Gastrocnemius medialis (tissue), 4 donors: ENCODE results near the gene KDM6A. TPM values are rescaled to one million over a fixed set of nuclear protein-coding genes. Genes with fewer than 3 reads are reported as not detected.
A peak's percentile ranks its signal among the peaks of the same experiment; 100 is the strongest.
"Not testable (repeated sequence)": the region's sequence is repeated elsewhere in the genome, so short reads cannot be mapped to it uniquely, and the experiment has no call there.

ENCODE experiments used
- ATAC-seq, 2 donors: fragments of 150-250 bp; one replicate each; pipeline ENCODE4 v1.9.1; 2016
- DNase-seq, 2 donors: peaks; one replicate each; pipeline ENCODE4 v3.0.0-alpha.2; 2019
- H3K27ac ChIP-seq, 4 donors: fragments of 200-600 bp; sonication (generic); 1 replicate in 1 of 4; 2 replicates in 3 of 4; pipeline ENCODE4 v1.5.1; 2016 to 2018; ENCODE audit warnings: mild to moderate bottlenecking in 2 of 4, moderate library complexity in 1 of 4
- H3K27me3 ChIP-seq, 3 donors: fragments of 200-600 bp; sonication (generic) in 2 of 3; 1 replicate in 1 of 3; 2 replicates in 2 of 3; pipeline versions ENCODE4 v1.5.1 to v1.6.0; 2016 to 2019; ENCODE audit warnings: mild to moderate bottlenecking in 1 of 3, moderate library complexity in 1 of 3
- H3K36me3 ChIP-seq, 2 donors: fragments of 200-600 bp; sonication (generic) in 1 of 2; one replicate each; pipeline ENCODE4 v1.5.1; 2017 to 2018
- H3K4me1 ChIP-seq, 2 donors: fragments of 200-600 bp; sonication (generic) in 1 of 2; one replicate each; pipeline ENCODE4 v1.5.1; 2016 to 2017; ENCODE audit warnings: mild to moderate bottlenecking in 2 of 2
- H3K4me3 ChIP-seq, 4 donors: fragments of 200-600 bp; sonication (generic) in 3 of 4; 1 replicate in 1 of 4; 2 replicates in 3 of 4; pipeline ENCODE4 v1.5.1; 2016 to 2019; ENCODE audit warnings: mild to moderate bottlenecking in 2 of 4
- H3K9me3 ChIP-seq, 3 donors: fragments of 200-600 bp; sonication (generic) in 2 of 3; 1 replicate in 1 of 3; 2 replicates in 2 of 3; pipeline ENCODE4 v1.5.1; 2016 to 2019
- POLR2A ChIP-seq, 2 donors: fragments of 450-650 bp; IDR thresholded peaks; one replicate each; pipeline ENCODE4 v1.6.1; 2017; ENCODE audit warnings: antibody characterized with exemption in 2 of 2, mild to moderate bottlenecking in 2 of 2, moderate library complexity in 2 of 2
- in situ Hi-C, 4 donors: fragments of 200-750 bp; cut with MboI; loops; one replicate each; pipeline versions ENCODE4 v1.15.0 to v1.8.0; 2017; ENCODE audit warnings: low sequenced_read_pairs in 4 of 4
- intact Hi-C: fragments of 100-400 bp; cut with DNase I; formaldehyde crosslinking; loops from one replicate; pipeline ENCODE4 v1.15.1; 2023; ENCODE audit warnings: low total_unique reads
- total RNA-seq, 4 donors: library from RNA; depleted of rRNA; stranded (reverse); fragments of >200 nt; gene quantifications; one replicate each; pipeline versions ENCODE4 v1.1.0 to v1.2.3, GENCODE V29; 2016
- TF ChIP-seq, protein P1 (sequence below), 5 experiments: fragments of 450-650 bp in 3 of 5; fragments of 200-600 bp in 2 of 5; sonication (generic) in 2 of 5; IDR thresholded peaks in 4 of 5; conservative IDR thresholded peaks in 1 of 5; 1 replicate in 4 of 5; 2 replicates in 1 of 5; pipeline ENCODE4 v1.5.1; 2016 to 2019; ENCODE audit warnings: antibody characterized with exemption in 5 of 5, mild to moderate bottlenecking in 3 of 5, moderate library complexity in 3 of 5

Gene KDM6A
- total RNA-seq, 4 donors from 2014 or later = 14.3 to 29.2 (median 20.1) TPM

DNA sequence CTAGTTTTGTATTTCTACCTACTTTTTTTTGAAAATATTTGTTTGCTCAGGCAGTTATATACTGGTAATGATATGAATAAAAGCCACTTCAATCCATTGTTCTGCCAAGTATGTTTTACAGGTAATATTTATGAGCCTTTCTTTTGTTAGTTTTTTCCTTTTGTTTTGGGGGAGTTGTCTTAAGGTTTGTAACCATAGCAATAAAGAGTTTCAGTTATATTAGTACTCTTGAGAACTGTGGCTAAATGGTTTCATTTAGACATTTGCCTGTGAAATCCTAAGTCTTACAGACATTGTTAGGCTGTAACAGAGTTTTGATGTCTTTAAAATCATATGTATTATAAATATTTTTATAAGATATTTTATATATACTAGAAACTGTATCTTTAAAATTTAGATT is 177.6 kb downstream of the KDM6A start:
- Histone ChIP-seq H3K4me3 (no peak overlapping the region), H3K9me3 (no peaks in the 10 kb centered on the region), H3K36me3 (peaks cover 0 to 4% of the 10 kb centered on the region in 2 donors), H3K4me1 (no peaks in the 10 kb centered on the region), H3K27me3 (no peaks in the 10 kb centered on the region), H3K27ac (no peak overlapping the region)
- in situ Hi-C loops (loop anchor here in 2 of 4 donors (25.0 kb wide), 2 partner anchors 163 to 188 kb away; partner anchors contain the start of gene KDM6A (in 1 of the 2)), intact Hi-C loops (no loop called here)
- no peak for DNase-seq
- no peak for TF ChIP-seq POLR2A (IDR thresholded peaks at IDR 0.05)
- TF ChIP-seq, protein P1, sequence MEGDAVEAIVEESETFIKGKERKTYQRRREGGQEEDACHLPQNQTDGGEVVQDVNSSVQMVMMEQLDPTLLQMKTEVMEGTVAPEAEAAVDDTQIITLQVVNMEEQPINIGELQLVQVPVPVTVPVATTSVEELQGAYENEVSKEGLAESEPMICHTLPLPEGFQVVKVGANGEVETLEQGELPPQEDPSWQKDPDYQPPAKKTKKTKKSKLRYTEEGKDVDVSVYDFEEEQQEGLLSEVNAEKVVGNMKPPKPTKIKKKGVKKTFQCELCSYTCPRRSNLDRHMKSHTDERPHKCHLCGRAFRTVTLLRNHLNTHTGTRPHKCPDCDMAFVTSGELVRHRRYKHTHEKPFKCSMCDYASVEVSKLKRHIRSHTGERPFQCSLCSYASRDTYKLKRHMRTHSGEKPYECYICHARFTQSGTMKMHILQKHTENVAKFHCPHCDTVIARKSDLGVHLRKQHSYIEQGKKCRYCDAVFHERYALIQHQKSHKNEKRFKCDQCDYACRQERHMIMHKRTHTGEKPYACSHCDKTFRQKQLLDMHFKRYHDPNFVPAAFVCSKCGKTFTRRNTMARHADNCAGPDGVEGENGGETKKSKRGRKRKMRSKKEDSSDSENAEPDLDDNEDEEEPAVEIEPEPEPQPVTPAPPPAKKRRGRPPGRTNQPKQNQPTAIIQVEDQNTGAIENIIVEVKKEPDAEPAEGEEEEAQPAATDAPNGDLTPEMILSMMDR (IDR thresholded peaks at IDR 0.05 in 4 of 5, conservative IDR thresholded peaks at IDR 0.05 in 1 of 5) = no peak
- ATAC-seq = no peak

DNA sequence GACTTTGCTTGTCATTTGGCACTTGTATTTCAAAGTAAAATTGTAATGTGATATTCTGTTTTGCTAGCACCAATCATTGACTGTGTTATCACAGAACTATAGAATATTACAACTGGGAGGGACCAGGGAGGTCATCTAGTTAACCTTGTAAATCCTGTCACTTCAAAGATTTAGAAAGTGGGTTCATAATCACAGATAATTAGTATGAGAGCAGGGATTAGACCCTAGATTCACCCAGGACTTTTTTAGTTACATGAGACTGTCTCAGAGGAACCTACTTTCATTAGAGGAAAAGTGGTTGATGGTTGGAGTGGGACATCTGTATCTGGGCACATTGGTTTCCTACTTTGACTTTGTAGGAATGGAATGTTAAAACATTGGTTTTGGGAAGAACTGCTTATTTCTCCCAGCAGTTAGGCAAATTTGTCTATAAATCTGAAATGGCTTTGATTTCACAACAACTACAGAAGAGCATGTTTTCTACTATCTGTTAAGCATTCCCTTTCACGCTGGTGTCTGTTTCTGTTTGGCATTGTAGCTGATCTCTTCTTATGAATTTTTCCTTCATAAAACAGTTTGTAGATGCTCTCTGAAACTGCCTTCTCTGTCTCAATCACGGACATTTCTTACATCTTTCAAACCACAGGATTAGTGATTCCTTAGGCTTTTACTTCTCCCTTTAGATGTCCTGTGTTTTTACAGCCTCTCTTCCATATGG is 183.6 kb downstream of the KDM6A start:
- Histone ChIP-seq H3K9me3 (no peaks in the 10 kb centered on the region), H3K27ac (no peak overlapping the region), H3K4me3 (no peak overlapping the region), H3K27me3 (no peaks in the 10 kb centered on the region), H3K4me1 (no peaks in the 10 kb centered on the region), H3K36me3 (peaks cover 0 to 19% of the 10 kb centered on the region in 2 donors)
- ATAC-seq (no peak), DNase-seq (no peak)
- in situ Hi-C loops (loop anchor here in 2 of 4 donors (25.0 kb wide), 2 partner anchors 169 to 194 kb away; partner anchors contain the start of gene KDM6A (in 1 of the 2)), intact Hi-C loops (no loop called here)
- TF ChIP-seq, protein P1 (IDR thresholded peaks at IDR 0.05 in 4 of 5, conservative IDR thresholded peaks at IDR 0.05 in 1 of 5) = no peak
- no peak for TF ChIP-seq POLR2A (IDR thresholded peaks at IDR 0.05)

DNA sequence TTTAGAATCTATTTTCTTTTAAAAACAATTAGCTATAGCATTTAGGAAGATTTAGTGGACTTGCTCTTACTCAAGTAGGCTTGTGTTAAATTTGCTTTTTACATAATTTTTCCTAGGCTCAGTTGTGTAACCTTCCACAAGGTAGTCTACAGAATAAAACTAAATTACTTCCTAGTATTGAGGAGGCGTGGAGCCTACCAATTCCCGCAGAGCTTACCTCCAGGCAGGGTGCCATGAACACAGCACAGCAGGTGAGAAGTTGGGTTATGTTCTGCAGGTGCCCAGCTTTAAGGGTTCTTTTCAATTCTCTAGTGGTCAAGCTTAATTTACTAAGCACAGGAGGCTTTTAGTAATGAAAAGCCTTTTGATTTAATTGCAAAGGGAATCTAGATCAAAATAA is 186.9 kb downstream of the KDM6A start:
- DNase-seq, H3K9me3 ChIP-seq, H3K27me3 ChIP-seq, intact Hi-C loops, H3K4me1 ChIP-seq, ATAC-seq, H3K4me3 ChIP-seq, H3K27ac ChIP-seq: not testable (repeated sequence)
- H3K36me3 ChIP-seq = peaks cover 0 to 37% of the 10 kb centered on the region in 2 donors
- in situ Hi-C loops = loop anchor here in 2 of 4 donors (25.0 kb wide), 2 partner anchors 173 to 198 kb away; partner anchors contain the start of gene KDM6A (in 1 of the 2)

DNA sequence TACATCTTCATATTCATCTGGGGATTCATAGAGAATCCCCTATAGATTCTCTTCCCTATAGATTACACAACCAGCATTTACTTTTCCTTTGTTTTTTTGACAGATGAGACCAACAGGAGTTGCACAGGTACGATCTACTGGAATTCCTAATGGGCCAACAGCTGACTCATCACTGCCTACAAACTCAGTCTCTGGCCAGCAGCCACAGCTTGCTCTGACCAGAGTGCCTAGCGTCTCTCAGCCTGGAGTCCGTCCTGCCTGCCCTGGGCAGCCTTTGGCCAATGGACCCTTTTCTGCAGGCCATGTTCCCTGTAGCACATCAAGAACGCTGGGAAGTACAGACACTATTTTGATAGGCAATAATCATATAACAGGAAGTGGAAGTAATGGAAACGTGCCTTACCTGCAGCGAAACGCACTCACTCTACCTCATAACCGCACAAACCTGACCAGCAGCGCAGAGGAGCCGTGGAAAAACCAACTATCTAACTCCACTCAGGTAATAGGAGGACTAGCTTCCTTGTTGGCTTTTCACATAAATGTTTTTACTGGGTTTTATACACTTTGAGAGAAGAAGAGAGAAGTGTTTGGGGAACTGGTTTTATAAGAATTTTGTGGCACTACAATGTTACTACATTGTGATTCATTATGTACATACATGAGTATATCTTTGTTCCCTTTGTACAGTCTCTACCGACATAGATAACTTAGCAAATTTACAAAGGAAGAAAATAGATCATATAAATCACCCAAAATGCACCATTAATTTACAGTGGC is 190.5 kb downstream of the KDM6A start:
- peak in 1 of 2 donors; percentile 15 for DNase-seq
- intact Hi-C loops (no loop called here), in situ Hi-C loops (loop anchor here in 2 of 4 donors (25.0 kb wide), 2 partner anchors 176 to 201 kb away; partner anchors contain the start of gene KDM6A (in 1 of the 2))
- no peak overlapping the region for H3K4me3 ChIP-seq
- ATAC-seq = no peak
- H3K36me3 ChIP-seq = peaks cover 0 to 37% of the 10 kb centered on the region in 2 donors
- H3K27ac ChIP-seq = no peak overlapping the region
- H3K9me3 ChIP-seq = no peaks in the 10 kb centered on the region
- H3K4me1 ChIP-seq = peaks cover 0 to 4% of the 10 kb centered on the region in 2 donors
- no peaks in the 10 kb centered on the region for H3K27me3 ChIP-seq
- TF ChIP-seq, protein P1 (IDR thresholded peaks at IDR 0.05 in 4 of 5, conservative IDR thresholded peaks at IDR 0.05 in 1 of 5) = no peak
- no peak for TF ChIP-seq POLR2A (IDR thresholded peaks at IDR 0.05)

DNA sequence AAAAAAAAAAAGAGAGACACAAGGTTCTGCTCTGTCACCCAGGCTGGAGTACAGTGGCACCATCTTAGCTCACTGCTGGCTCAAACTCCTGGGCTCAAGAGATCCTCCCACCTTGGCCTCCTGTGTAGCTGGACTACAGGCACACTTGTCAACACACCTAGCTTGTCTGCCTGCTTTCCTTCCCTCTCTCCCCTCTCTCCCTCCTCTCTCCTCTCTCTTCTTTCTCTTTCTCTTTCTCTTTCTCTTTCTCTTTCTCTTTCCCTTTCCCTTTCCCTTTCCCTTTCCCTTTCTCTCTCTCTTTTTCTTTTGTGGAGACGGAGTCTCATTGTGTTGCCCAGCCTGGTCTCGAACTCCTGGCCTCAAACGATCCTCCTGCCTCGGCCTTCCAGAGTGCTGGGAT is 195.6 kb downstream of the KDM6A start:
- peaks cover 0 to 4% of the 10 kb centered on the region in 2 donors for H3K4me1 ChIP-seq
- H3K27ac ChIP-seq = no peak overlapping the region
- intact Hi-C loops (no loop called here), in situ Hi-C loops (loop anchor here in 2 of 4 donors (25.0 kb wide), 2 partner anchors 181 to 206 kb away; partner anchors contain the start of gene KDM6A (in 1 of the 2))
- ATAC-seq (no peak), DNase-seq (no peak)
- H3K9me3 ChIP-seq = no peaks in the 10 kb centered on the region
- H3K27me3 ChIP-seq = no peaks in the 10 kb centered on the region
- H3K36me3 ChIP-seq = peaks cover 0 to 21% of the 10 kb centered on the region in 2 donors
- H3K4me3 ChIP-seq = no peak overlapping the region
- no peak for TF ChIP-seq POLR2A (IDR thresholded peaks at IDR 0.05)
- TF ChIP-seq, protein P1 (IDR thresholded peaks at IDR 0.05 in 4 of 5, conservative IDR thresholded peaks at IDR 0.05 in 1 of 5) = no peak
